GM12873 (cell line): Measurements from ENCODE around the gene SLC32A1.

ENCODE experiments used
- TF ChIP-seq, protein P1 (sequence below): IDR thresholded peaks from 2 replicates; pipeline ENCODE4 v1.5.1; 2012; ENCODE audit warnings: low read depth, mild to moderate bottlenecking, moderate library complexity, low read length, control low read depth; ENCODE audit not compliant: insufficient read depth; ENCODE audit errors: missing control alignments

Gene SLC32A1

DNA sequence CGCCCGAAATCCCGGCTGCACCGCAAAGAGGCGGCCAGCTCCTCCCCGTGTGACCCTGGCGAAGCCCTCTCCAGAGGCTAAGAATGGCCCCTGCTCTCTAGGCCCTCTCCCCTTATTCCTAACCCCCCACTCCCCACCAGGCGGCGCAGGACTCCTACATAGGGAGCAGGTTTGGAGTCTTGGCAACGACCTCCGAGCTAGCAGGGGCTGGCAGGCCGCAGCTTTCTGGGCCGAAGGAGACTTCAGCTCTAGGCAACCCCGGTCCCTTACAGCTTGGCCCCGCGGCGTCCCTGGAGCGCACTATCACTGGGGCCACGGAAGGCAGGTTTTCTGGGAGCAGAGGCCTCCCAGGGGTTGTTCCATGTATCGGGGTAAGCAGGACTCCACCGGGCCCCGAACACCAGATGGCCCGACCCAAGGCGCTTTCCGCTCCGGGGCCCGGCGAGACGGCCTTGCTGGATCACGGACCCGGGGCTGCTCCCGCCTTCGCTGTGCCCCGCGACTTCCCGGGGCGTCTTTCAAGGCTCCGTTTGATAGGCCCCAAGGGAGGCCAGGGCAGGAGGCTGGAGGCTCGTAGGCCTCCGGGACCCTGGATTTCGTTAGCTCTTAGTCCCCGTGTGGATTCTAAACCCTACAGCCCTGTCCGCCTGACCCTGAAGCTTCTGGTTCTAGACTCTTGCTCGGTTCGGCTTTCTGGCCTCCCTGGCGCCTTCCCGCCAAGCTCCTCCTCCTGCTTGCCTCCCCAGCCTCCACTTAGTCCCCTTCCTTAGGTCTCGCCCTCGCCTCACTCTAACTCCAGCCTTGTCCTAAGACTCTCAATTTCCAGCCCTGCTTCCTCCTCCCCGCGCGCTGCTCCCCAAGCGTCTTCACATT, 1.9 kb downstream of the SLC32A1 start:
- TF ChIP-seq, protein P1, sequence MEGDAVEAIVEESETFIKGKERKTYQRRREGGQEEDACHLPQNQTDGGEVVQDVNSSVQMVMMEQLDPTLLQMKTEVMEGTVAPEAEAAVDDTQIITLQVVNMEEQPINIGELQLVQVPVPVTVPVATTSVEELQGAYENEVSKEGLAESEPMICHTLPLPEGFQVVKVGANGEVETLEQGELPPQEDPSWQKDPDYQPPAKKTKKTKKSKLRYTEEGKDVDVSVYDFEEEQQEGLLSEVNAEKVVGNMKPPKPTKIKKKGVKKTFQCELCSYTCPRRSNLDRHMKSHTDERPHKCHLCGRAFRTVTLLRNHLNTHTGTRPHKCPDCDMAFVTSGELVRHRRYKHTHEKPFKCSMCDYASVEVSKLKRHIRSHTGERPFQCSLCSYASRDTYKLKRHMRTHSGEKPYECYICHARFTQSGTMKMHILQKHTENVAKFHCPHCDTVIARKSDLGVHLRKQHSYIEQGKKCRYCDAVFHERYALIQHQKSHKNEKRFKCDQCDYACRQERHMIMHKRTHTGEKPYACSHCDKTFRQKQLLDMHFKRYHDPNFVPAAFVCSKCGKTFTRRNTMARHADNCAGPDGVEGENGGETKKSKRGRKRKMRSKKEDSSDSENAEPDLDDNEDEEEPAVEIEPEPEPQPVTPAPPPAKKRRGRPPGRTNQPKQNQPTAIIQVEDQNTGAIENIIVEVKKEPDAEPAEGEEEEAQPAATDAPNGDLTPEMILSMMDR = peak; percentile 54

DNA sequence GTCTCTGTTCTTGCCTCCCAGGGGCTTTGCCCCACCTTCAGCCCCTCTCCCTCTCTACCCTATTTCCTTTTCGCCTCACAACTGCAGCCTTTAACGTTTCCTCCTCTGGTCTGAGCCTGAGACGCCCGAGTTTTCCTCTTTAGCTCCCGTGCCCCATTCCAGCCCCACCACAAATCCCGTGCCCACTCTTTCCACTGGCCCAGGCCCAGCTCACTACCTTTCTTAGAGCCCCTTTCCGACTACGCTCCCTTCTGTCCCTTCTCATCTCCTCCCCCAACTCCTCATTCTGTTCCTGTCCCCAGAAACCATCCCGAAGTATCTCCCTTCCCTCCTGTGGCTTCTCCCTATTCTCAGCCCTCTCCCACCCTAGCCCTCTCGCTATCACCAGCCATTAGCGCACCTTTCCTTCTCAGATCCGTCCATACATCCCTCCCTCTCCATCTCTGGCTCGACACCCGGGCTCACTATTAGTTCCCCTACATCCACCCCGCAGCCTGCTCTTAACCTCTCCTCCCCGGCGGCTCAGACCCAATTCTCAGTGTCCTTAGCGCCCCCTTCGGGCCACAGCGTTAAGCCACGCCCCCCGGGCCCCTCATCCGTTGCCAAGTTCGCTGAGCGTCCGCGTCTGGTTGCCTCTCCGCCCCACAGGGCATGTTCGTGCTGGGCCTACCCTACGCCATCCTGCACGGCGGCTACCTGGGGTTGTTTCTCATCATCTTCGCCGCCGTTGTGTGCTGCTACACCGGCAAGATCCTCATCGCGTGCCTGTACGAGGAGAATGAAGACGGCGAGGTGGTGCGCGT, 2.7 kb downstream of the SLC32A1 start:
- TF ChIP-seq, protein P1 = peak; percentile 30

DNA sequence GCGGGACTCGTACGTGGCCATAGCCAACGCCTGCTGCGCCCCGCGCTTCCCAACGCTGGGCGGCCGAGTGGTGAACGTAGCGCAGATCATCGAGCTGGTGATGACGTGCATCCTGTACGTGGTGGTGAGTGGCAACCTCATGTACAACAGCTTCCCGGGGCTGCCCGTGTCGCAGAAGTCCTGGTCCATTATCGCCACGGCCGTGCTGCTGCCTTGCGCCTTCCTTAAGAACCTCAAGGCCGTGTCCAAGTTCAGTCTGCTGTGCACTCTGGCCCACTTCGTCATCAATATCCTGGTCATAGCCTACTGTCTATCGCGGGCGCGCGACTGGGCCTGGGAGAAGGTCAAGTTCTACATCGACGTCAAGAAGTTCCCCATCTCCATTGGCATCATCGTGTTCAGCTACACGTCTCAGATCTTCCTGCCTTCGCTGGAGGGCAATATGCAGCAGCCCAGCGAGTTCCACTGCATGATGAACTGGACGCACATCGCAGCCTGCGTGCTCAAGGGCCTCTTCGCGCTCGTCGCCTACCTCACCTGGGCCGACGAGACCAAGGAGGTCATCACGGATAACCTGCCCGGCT, 3.4 kb downstream of the SLC32A1 start:
- TF ChIP-seq, protein P1 = no peak

DNA sequence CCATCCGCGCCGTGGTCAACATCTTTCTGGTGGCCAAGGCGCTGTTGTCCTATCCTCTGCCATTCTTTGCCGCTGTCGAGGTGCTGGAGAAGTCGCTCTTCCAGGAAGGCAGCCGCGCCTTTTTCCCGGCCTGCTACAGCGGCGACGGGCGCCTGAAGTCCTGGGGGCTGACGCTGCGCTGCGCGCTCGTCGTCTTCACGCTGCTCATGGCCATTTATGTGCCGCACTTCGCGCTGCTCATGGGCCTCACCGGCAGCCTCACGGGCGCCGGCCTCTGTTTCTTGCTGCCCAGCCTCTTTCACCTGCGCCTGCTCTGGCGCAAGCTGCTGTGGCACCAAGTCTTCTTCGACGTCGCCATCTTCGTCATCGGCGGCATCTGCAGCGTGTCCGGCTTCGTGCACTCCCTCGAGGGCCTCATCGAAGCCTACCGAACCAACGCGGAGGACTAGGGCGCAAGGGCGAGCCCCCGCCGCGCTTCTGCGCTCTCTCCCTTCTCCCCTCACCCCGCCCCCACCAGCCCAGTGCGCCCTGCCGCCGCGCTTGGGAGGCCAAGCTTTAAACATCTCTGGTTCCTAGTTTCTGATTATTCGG, 4.0 kb downstream of the SLC32A1 start:
- TF ChIP-seq, protein P1 = no peak

DNA sequence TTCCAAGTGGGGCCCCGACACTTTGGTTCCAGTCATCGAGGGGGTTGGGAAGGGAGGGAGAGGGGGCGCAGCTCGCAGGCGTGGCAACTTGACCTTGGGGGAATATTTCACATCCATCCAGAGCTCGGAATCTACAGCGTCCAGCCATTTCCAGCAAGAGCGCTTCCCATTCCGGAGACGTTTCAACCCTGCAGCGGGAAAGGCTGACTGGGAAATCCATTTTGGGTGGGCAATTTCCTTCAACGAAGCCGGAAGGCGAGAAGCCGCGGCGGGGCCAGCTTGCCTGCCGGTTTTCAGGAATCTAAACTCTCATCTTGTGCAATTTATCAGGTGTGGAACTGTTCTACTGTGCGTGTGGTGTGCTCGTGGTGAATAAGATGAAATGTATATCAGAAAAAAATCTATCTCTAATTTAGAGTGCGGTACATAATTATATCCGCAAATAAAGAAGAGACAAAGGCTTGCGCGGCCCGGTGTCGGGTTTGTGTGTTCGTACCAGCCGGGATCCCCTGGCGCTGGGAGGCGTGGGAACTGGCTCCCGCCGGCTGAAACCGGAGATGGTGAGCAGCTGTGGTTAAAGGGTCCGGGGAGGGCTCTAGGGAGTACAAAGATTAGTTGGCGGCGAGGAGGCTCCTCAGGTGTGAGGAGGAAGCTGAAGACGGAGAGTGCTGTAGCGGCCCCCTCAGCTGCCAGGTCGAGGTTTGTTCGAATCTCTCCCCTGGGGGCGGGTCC, 4.8 kb downstream of the SLC32A1 start:
- TF ChIP-seq, protein P1 = no peak

DNA sequence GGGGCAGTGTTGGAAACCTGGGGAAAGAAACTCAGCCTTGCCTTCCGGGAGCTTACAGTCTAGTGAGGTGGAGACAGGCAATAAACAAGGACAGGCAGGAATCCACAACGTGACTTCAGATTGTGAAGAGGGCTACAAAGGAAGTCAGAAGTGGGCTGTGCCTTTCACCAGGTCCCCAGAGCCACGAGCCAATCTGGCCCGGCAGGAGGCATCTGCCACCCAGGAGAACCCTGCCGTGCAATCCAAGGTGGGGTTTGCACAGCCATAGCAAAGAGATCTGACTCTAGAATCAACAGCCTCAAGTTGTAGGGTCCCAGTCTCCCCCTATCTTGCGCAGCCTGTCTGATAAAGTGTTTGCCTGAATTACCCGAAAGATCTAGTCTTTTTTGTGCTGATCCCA, 5.5 kb downstream of the SLC32A1 start:
- TF ChIP-seq, protein P1 = no peak
